Embryonic facial prominence (tissue), 1 donor: Measurements from ENCODE around the gene DDO.
"Not testable (repeated sequence)": the region's sequence is repeated elsewhere in the genome, so short reads cannot be mapped to it uniquely, and the experiment has no call there.

ENCODE experiments used
- DNase-seq: peaks from one replicate; pipeline ENCODE4 v3.0.0-alpha.2; 2016; ENCODE audit errors: extremely low spot score

The DDO gene

DNA sequence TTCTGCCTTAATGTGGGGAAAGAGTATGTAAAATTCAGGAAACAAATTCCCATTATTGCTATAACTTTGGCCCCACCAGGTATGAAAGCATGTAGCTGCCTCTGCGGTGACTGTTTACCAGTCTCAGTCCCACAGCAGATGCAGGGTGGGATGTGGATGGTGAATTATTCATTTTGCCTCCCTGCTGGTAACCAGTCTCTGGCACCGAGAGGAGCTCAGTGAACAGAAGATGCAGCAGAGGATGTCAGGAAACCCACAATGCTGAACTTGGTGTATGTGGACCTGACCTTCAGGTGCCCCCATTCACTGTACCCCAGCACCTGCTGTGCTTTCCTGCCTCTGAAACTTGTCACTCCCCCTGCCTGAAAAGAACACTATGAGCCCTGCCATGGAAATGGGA is 48.4 kb downstream of the DDO start:
- no peak for DNase-seq

DNA sequence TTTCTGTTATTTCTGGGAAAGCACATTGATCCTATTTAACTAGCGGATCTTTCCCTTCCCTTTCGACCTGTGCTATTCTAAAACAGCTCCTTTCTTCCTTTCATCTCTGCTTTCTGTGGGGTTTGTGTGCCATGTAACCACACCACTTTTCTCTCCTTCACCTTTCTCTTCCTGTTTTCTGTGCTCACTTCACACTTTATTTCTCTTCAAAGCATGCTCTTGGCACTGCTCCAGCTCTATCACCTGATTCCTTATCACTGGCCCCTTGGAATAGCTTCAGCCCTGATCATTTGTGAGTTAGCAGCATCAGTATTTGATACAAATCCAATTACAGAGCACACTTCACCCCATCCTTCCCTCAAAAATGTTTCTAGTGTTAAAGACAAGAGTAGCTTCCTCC is 49.1 kb downstream of the DDO start:
- no peak for DNase-seq

GRCh38 chr6:110364364-110365105 is 50.8 kb downstream of the DDO start:
- DNase-seq = no peak

- DNase-seq = no peak
Observed at GRCh38 chr6:110363748-110364147, 51.6 kb downstream of the DDO start.

DNA sequence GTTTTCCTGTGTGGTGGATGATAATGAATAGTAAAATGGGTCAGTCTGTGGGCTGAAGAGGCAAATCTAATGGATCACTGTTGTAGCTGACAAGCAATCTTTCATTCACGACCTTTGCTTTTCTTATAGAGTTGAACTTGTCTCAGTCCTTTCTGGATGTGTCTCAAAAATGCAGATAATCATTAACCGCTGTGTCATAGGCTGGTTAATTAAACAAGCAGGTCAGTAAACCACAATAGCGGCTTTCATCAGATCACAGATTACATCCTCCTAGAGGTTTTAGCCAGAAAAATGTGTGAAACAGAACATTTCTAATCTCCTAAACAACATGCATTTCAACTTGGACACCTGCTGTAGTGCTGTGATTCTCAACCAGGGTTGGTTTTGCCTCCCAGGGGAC is 54.7 kb downstream of the DDO start:
- no peak for DNase-seq

GRCh38 chr6:110359556-110359955 is 55.8 kb downstream of the DDO start:
- no peak for DNase-seq

DNA sequence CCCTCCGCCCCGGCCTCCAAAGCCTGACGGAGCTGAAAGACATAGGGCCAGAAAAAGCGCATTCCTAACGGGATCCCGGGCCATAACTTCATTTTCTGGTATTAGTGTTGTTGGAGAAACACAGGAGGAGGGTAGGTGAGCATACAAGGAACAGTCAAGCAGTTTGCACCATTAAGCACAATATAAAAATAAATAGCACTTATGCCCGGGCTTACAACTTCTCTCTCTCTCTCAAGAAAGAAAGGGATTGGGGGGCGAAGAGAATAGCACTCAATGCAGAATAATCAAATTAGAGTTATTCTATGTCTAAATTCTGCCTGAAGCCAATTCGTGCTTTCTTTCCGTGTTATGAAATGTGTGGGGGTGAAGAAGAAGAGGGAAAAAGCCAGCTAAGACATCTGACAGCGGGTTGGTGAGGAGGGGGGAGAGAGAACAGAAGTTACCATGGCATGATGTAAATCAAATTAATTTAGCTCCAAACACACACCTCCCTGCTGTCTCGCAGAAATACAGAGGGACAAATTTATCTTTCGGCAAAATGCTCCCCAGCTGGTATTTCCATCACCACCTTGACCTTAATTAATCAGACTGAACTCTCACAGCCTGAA is 56.7 kb downstream of the DDO start:
- DNase-seq = no peak

GRCh38 chr6:110357664-110358552 is 57.5 kb downstream of the DDO start, which contains the start of gene METTL24:
TSS of gene METTL24 (minus strand) at chr6:110358349. CDS start at chr6:110358272, 77 bp downstream.
- no peak for DNase-seq

- DNase-seq = no peak
Observed at GRCh38 chr6:110357298-110357663, 58.1 kb downstream of the DDO start.

- no peak for DNase-seq
Observed at GRCh38 chr6:110356778-110357177, 58.6 kb downstream of the DDO start.

DNA sequence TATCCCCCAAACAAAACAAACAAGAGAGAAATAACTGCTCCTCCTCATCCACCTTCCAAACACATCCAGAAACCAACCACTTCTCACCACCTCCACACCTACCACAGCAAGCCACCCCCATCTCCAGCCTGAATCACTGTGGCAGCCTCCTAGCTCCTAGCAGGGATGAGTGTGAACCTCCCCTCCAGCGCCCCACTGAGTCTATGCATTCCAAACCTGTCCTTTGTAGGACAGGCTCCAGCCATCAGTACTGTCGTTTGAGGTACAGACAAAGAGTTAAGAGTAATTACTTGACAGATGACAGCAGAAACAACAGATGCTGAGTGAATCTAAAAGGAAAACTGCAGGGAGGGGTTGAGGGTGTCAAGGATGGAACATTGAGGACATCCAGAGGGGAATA is 59.6 kb downstream of the DDO start:
- DNase-seq = no peak

DNA sequence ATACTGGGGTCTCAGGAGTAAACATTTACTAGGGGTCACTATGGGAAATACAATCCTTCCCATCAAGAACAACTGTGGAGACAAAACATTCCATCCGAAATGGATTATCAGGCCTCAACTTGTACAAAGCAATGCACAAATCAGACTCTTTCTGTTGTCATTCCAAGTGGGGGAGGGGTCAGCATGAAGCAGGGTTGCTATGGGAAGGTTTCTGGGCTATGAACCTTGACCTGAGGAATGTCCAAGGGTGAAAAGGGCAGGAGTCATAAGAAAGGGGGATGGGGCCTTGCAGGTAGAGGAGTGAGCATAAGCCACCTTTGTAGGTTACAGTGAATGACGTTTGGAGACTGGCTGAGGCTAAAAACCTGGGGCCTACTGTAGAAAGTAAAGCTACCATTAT is 60.4 kb downstream of the DDO start:
- DNase-seq = no peak

GRCh38 chr6:110354153-110354552 is 61.2 kb downstream of the DDO start:
- no peak for DNase-seq

- no peak for DNase-seq
Observed at GRCh38 chr6:110353457-110354001, 61.8 kb downstream of the DDO start.

DNA sequence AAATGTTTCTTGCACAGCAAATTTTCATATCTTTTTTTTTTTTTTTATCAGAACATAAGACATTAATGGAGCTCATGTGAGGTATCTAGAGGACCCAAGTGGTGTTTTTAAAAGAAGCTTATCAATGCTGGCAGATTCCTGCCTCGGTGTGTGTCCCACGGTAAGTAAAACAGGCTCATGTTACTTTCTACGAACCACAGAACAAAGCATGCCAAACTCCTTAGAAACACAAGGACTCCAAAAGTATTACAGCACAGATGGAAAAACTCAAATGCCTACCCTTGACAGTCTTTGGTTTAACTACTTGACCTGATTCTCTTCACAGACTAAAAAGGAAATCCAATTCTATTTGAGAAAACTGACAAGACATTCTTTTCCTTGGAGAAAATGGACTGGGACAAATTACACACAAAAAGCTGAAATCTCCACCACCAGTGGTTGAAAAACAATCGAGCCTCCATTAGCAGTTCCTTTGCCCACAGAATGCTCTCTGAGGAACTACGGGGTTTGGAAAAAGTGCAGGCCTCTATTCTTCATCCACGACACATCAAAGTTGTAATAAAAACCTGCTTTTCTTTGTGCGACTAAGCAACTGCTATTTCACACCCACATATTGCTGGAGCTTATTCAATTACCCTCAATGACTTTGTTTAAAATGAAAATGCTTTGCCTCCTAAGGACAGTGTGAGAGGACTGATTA is 62.7 kb downstream of the DDO start:
- DNase-seq = no peak

DNA sequence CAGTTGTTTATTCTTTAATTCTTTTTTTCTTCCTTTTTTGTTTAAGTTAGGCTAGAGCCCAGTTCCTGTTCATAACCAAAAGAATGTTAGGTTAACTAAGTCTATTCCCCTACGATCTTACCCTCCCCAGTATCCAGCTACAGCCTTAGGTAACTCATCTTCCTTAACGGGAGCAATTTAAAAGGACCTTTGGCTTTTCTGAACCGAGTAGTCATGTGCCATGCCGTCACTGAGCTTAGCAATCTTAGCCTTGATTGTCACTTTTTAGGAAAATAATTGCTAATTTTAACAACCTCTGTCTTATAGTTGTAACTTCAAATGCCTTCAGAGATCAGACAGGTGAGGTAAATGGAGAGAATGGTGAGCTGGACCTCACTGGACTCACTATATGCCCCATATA is 63.4 kb downstream of the DDO start:
- DNase-seq = no peak

DNA sequence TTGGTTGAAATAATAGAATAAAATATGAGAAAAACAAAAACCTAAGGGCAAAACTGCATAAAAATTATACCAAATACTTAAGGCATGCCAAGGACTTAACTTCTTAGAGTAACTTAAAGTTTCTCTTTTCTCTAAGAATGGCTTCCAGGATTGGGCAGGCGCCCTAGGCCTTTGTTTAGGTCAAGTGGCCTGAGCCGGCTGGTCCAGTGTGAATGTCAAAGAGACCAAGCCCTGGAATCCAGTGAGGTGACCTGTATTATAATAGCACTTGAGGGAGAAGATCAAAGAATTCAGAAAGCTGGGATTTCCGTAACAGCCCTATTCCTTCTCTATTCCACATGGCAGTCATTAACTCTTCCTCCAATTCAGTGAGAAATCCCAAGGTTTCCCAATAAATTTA is 63.8 kb downstream of the DDO start:
- no peak for DNase-seq

GRCh38 chr6:110350593-110350992 is 64.8 kb downstream of the DDO start:
- not testable (repeated sequence) for DNase-seq

GRCh38 chr6:110348961-110349690 is 66.2 kb downstream of the DDO start:
- no peak for DNase-seq

DNA sequence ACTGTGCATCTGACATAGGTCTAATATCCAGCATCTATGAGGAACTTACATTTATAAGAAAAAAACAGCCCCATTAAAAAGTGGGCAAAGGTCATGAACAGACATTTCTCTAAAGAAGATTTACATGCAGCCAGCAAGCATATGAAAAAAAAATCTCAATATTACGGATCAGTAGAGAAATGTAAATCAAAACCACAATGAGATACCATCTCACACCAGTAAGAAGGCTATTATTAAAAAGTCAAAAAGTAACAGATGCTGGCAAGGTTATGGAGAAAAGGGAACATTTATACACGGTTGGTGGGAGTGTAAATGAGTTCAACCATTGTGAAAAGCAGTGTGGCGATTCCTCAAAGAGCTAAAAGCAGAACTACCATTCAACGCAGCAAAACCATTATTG is 70.3 kb downstream of the DDO start:
- DNase-seq = no peak

DNA sequence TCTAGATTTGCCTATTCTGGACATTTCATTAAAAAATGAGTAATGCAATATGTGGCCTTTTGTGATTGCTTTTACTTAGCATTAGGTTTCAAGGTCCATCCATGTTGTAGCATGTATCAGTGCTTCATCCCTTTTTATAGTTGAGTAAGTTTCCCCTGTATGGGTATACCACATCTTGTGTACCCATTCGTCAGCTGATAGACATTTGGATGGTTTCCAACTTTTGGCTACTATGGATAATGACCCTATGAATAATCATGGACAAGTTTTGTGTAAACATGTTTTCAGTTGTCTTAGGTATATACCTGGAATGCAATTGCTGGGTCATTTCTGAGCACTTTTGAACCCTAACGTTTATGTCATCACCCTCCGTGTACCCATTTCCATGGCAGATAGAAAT is 72.6 kb downstream of the DDO start:
- no peak for DNase-seq
